Ovary (tissue), 3 donors: ENCODE data around the gene TENT5C.

Experiments used
- POLR2A ChIP-seq: fragments of 450-650 bp; IDR thresholded peaks from one replicate; pipeline ENCODE4 v1.6.1; 2017; ENCODE audit warnings: antibody characterized with exemption, mild to moderate bottlenecking, moderate library complexity
- TF ChIP-seq, protein P1 (sequence below), 3 donors: fragments of 450-650 bp in 2 of 3; fragments of 200-600 bp in 1 of 3; IDR thresholded peaks; one replicate each; pipeline versions ENCODE4 v1.5.1 to v1.8.0; 2016 to 2022; ENCODE audit warnings: antibody characterized with exemption in 3 of 3, mild to moderate bottlenecking in 1 of 3
- donor health status: DM: no; HTN: no; CAD: no.

DNA sequence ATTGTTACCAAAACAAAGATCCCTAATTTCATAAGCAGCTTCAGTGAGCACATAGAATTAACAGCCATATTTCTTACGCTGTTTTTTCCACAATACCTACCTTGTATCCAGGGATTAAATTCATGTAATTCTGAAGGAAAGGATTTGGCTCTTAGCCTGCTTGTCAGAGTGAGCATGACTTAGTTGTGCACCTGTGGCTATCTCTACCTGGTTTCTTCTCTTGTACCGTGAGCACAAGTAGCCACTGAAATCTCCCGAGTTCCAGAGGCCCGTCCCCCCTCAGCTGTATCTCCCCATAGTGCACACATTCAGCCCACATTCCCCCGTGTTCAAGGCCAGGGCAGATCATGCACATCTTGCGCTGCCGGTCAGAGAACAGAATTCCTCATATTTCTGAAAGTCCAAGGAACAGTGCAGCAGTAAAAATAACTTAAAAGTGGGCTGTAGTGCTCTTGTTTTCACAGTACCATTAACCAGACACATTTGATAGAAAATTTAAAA lies 2.3 kb downstream of the TENT5C start:
- TF ChIP-seq, protein P1, sequence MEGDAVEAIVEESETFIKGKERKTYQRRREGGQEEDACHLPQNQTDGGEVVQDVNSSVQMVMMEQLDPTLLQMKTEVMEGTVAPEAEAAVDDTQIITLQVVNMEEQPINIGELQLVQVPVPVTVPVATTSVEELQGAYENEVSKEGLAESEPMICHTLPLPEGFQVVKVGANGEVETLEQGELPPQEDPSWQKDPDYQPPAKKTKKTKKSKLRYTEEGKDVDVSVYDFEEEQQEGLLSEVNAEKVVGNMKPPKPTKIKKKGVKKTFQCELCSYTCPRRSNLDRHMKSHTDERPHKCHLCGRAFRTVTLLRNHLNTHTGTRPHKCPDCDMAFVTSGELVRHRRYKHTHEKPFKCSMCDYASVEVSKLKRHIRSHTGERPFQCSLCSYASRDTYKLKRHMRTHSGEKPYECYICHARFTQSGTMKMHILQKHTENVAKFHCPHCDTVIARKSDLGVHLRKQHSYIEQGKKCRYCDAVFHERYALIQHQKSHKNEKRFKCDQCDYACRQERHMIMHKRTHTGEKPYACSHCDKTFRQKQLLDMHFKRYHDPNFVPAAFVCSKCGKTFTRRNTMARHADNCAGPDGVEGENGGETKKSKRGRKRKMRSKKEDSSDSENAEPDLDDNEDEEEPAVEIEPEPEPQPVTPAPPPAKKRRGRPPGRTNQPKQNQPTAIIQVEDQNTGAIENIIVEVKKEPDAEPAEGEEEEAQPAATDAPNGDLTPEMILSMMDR (IDR thresholded peaks at IDR 0.05) = no peak
- TF ChIP-seq POLR2A = no peak
